ENCODE measurements around the gene RSKR. TPM values are rescaled to one million over a fixed set of nuclear protein-coding genes. Genes with fewer than 3 reads are reported as not detected.

The RSKR gene
- total RNA-seq, 1 donor from 2014 or later = 12.3 TPM

DNA sequence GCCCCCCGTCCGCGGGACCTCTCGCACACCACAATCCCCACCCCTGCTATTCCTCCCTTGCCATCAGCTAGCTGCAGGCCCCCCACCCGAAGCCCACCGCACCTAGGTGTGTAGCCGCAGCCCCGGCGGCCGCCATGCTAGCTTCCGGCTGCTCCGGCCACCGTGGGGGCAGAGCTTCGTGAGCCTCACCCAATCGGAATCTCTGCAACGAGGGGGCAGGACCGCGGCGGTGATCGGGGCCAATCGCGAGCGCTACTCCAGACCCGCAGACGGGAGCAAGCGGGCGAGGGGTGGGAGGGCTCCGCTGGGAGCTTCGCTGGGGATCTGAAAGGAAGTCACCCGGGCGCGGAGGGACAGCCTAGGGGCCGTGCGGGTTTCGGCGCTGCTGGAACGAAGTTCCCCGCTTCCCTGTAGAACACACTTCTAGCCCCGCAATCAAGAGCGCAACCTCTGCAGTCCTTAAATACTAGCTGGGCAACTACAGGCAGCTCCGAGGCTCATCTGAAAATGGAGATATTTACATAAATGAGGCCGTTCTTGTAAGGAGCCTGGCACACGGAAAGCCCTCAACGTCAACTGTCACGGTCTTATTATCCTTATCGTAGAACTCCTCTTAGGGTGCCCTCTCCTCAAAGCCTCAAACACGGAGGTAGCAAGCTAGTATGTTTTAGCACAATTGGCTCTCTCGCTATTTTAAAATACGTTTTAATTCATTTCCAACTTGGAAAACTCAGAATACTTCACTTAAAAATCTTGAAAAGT is 42.4 kb downstream of the RSKR start, which contains the start of gene PIGS:
PIGS (minus strand) TSS at position 164 of the 762 bp plus-strand sequence; CDS start at position 136, 28 bp downstream.
- ATAC-seq (peak; percentile 99), DNase-seq (peak; percentile 98)
- Histone ChIP-seq H3K27me3 (no peaks in the 10 kb centered on the region), H3K4me3 (peak within 1 kb of the TSS; percentile 99), H3K36me3 (no peaks in the 10 kb centered on the region), H3K27ac (peak within 1 kb of the TSS; percentile 86), H3K9me3 (no peaks in the 10 kb centered on the region), H3K4me1 (peaks cover 18% of the 10 kb centered on the region)
- intact Hi-C loops (cut with DNase I) = no loop called here
- TF ChIP-seq, protein P1, sequence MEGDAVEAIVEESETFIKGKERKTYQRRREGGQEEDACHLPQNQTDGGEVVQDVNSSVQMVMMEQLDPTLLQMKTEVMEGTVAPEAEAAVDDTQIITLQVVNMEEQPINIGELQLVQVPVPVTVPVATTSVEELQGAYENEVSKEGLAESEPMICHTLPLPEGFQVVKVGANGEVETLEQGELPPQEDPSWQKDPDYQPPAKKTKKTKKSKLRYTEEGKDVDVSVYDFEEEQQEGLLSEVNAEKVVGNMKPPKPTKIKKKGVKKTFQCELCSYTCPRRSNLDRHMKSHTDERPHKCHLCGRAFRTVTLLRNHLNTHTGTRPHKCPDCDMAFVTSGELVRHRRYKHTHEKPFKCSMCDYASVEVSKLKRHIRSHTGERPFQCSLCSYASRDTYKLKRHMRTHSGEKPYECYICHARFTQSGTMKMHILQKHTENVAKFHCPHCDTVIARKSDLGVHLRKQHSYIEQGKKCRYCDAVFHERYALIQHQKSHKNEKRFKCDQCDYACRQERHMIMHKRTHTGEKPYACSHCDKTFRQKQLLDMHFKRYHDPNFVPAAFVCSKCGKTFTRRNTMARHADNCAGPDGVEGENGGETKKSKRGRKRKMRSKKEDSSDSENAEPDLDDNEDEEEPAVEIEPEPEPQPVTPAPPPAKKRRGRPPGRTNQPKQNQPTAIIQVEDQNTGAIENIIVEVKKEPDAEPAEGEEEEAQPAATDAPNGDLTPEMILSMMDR (IDR thresholded peaks at IDR 0.05) = no peak

DNA sequence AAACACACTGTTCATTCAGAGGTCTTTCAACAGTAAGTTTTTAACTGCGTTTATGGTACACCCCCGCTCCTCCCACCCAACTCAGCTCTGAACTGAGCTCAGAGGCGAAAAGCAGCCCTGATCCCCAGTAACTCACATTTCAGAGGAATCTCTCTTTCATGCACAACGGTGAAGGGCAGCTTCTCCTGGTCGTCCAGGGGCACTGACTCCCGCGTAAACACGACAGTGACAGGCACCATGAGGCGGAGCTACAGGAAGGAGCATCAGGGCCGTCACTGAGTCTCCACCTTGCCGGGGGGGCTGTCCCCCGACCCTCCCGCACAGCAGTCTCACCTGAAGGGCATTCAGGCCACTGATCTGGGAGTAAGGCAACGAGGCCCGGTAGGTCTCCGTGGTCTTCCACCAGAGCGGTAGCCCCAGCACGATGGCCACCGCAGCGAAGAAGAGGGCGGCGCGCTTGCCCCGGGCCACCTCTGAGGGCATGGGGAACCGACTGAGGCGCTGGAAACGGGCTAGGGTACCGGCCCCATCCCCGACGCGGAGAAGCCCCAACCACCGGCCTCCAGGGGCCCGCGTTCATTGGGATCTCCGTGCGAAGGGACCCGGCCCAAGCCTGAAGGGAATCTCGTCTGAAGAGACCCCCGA is 43.1 kb downstream of the RSKR start:
- Histone ChIP-seq H3K27me3 (no peaks in the 10 kb centered on the region), H3K4me3 (peak overlapping the region; percentile 99), H3K27ac (peak overlapping the region; percentile 86), H3K36me3 (no peaks in the 10 kb centered on the region), H3K9me3 (no peaks in the 10 kb centered on the region), H3K4me1 (peaks cover 18% of the 10 kb centered on the region)
- ATAC-seq (peak; percentile 45), DNase-seq (no peak)
- TF ChIP-seq, protein P1 (IDR thresholded peaks at IDR 0.05) = no peak
- intact Hi-C loops (cut with DNase I) = no loop called here

DNA sequence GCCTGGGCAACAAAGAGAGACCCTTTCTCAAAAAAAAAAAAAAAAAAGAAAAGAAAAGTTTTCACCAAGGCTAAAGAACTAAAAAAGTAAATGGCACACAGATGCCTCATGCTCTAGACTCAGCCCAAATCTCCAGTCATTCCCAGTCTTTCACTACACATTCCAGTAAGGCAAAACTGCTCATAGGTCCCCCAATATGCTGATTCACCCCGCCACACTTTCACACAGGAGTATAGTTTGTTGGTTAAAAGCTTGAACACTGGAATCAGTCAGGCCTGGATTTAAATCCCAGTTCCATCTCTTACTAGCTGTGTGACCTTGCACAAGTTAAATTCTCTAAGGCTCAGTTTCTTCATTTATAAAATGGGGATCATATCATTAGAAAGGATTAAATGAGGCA is 44.5 kb downstream of the RSKR start:
- Histone ChIP-seq H3K4me3 (no peak overlapping the region), H3K36me3 (no peaks in the 10 kb centered on the region), H3K27me3 (no peaks in the 10 kb centered on the region), H3K4me1 (peaks cover 18% of the 10 kb centered on the region), H3K9me3 (no peaks in the 10 kb centered on the region), H3K27ac (no peak overlapping the region)
- ATAC-seq (no peak), DNase-seq (no peak)
- intact Hi-C loops (cut with DNase I) = no loop called here
- TF ChIP-seq, protein P1 (IDR thresholded peaks at IDR 0.05) = no peak

DNA sequence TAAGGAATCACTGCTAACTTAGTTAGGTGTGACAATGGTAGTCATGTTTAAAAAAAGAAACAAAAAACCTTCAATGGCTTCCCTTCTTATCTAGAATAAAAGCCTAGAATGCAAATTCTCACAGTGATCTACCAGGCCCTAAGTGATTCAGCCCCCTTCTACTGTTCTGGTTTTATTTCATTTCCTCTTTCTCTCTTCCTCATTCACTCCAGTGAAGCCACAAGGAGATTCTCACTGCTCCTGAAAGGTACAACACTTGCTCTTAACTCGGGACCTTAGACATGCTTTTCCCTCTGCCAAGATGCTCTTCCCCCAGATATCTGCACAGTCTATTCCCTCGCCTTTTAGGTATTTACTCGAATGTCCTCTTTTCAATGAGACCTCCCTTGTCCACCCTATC is 46.4 kb downstream of the RSKR start:
- H3K27ac ChIP-seq = no peak overlapping the region
- no peaks in the 10 kb centered on the region for H3K9me3 ChIP-seq
- no peak overlapping the region for H3K4me3 ChIP-seq
- H3K36me3 ChIP-seq = peaks cover 14% of the 10 kb centered on the region
- intact Hi-C loops (cut with DNase I) = no loop called here
- TF ChIP-seq, protein P1 (IDR thresholded peaks at IDR 0.05) = no peak
- no peak for DNase-seq
- ATAC-seq = no peak
- H3K27me3 ChIP-seq = no peaks in the 10 kb centered on the region
- H3K4me1 ChIP-seq = peaks cover 26% of the 10 kb centered on the region

DNA sequence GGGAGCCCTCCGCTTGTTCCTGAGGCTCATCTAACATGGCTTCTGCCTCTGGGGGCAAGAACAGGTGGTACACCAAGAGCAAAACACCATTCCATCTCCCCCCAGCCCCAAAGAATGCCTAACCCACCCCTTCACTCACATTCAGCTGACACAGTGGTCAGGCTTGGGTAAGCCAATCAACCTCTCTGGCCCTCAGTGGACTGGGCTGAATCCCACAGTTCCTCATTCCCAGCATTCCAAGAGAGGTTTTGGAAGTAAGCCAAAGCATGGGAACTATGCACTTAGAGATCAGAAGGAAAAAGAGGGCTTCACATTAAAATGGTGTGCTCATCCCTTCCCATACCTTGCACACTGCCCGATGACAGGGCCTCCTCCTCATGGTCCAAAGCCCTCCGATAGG is 50.5 kb downstream of the RSKR start:
- TF ChIP-seq, protein P1 (IDR thresholded peaks at IDR 0.05) = no peak
- intact Hi-C loops (cut with DNase I) = no loop called here
- peak; percentile 72 for ATAC-seq
- H3K36me3 ChIP-seq = peaks cover 56% of the 10 kb centered on the region
- DNase-seq = no peak
- no peak overlapping the region for H3K27ac ChIP-seq
- no peaks in the 10 kb centered on the region for H3K27me3 ChIP-seq
- peaks cover 8% of the 10 kb centered on the region for H3K4me1 ChIP-seq
- H3K9me3 ChIP-seq = no peaks in the 10 kb centered on the region
- H3K4me3 ChIP-seq = no peak overlapping the region

Other genes with a start within 250 kb of the RSKR start
- not detected for gene SEBOX, start 249.0 kb downstream of the RSKR start, total RNA-seq
- gene VTN, start 243.9 kb downstream of the RSKR start, total RNA-seq = 1.3 TPM
- 14.4 TPM for gene SARM1, start 242.5 kb downstream of the RSKR start, total RNA-seq
- 17.0 TPM for gene SLC46A1, start 208.0 kb downstream of the RSKR start, total RNA-seq
- 0.87 TPM for gene SLC13A2, start 140.5 kb downstream of the RSKR start, total RNA-seq
- gene FOXN1, start 107.8 kb downstream of the RSKR start, total RNA-seq = 0.35 TPM
- gene UNC119, start 61.6 kb downstream of the RSKR start, total RNA-seq = 22.7 TPM
- 43.0 TPM for gene PIGS, start 42.7 kb downstream of the RSKR start, total RNA-seq
- gene ALDOC, start 37.3 kb downstream of the RSKR start, total RNA-seq = 10.5 TPM
- 3.2 TPM for gene SPAG5, start 15.2 kb downstream of the RSKR start, total RNA-seq
- 145 TPM for gene BLTP2, start 31.0 kb upstream of the RSKR start, total RNA-seq
- gene SDF2, start 47.7 kb upstream of the RSKR start, total RNA-seq = 52.8 TPM
- 62.4 TPM for gene SUPT6H, start 48.0 kb upstream of the RSKR start, total RNA-seq
- gene PROCA1, start 97.7 kb upstream of the RSKR start, total RNA-seq = 3.3 TPM
- 63.5 TPM for gene RAB34, start 103.7 kb upstream of the RSKR start, total RNA-seq
- 1,221 TPM for gene RPL23A, start 105.8 kb upstream of the RSKR start, total RNA-seq
- gene TLCD1, start 112.0 kb upstream of the RSKR start, total RNA-seq = 16.2 TPM
- 8.4 TPM for gene NEK8, start 114.6 kb upstream of the RSKR start, total RNA-seq
- gene TRAF4, start 129.8 kb upstream of the RSKR start, total RNA-seq = 65.9 TPM
- 22.2 TPM for gene FAM222B, start 228.6 kb upstream of the RSKR start, total RNA-seq
- gene ERAL1, start 240.8 kb upstream of the RSKR start, total RNA-seq = 24.4 TPM